ENCODE measurements around the gene ARAP3.
"Not testable (repeated sequence)": the region's sequence is repeated elsewhere in the genome, so short reads cannot be mapped to it uniquely, and the experiment has no call there.

Gene ARAP3

GRCh38 chr5:141618030-141618803, 63.8 kb downstream of the ARAP3 start:
- peak overlapping the region; percentile 95 for H3K4me3 ChIP-seq (ENCODE audit: low read depth, low read length)
- no peak for TF ChIP-seq CTCF (IDR thresholded peaks at IDR 0.05; ENCODE audit: borderline replicate concordance, insufficient read depth, low read depth, low read length)

GRCh38 chr5:141617682-141618029, 64.4 kb downstream of the ARAP3 start:
- peak overlapping the region; percentile 95 for H3K4me3 ChIP-seq (ENCODE audit: low read depth, low read length)
- no peak for TF ChIP-seq CTCF (IDR thresholded peaks at IDR 0.05; ENCODE audit: borderline replicate concordance, insufficient read depth, low read depth, low read length)

- no peak for TF ChIP-seq CTCF (IDR thresholded peaks at IDR 0.05; ENCODE audit: borderline replicate concordance, insufficient read depth, low read depth, low read length)
- H3K4me3 ChIP-seq (ENCODE audit: low read depth, low read length): peak overlapping the region; percentile 95
These were observed 64.9 kb downstream of the ARAP3 start for GRCh38 chr5:141617128-141617527.

GRCh38 chr5:141615991-141616720, 65.9 kb downstream of the ARAP3 start:
- peak overlapping the region; percentile 29 for H3K4me3 ChIP-seq (ENCODE audit: low read depth, low read length)
- no peak for TF ChIP-seq CTCF (IDR thresholded peaks at IDR 0.05; ENCODE audit: borderline replicate concordance, insufficient read depth, low read depth, low read length)

- TF ChIP-seq CTCF (IDR thresholded peaks at IDR 0.05; ENCODE audit: borderline replicate concordance, insufficient read depth, low read depth, low read length): no peak
- no peak overlapping the region for H3K4me3 ChIP-seq (ENCODE audit: low read depth, low read length)
These were observed 68.7 kb downstream of the ARAP3 start for GRCh38 chr5:141613344-141613743.

- H3K4me3 ChIP-seq (ENCODE audit: low read depth, low read length): no peak overlapping the region
- TF ChIP-seq CTCF (IDR thresholded peaks at IDR 0.05; ENCODE audit: borderline replicate concordance, insufficient read depth, low read depth, low read length): no peak
These were observed 70.7 kb downstream of the ARAP3 start for GRCh38 chr5:141611289-141611688.

- not testable (repeated sequence) for H3K4me3 ChIP-seq (ENCODE audit: low read depth, low read length)
These were observed 72.1 kb downstream of the ARAP3 start for GRCh38 chr5:141609921-141610320.
